GM19351 (cell line): Measurements from ENCODE around the gene UPK3B.
"Not testable (repeated sequence)": the region's sequence is repeated elsewhere in the genome, so short reads cannot be mapped to it uniquely, and the experiment has no call there.

Experiments
- ATAC-seq: cut with Tn5 transposase; IDR thresholded peaks from one replicate; pipeline ENCODE4 v1.9.1; 2021; ENCODE audit warnings: mild to moderate bottlenecking, moderate library complexity; ENCODE audit not compliant: unreplicated experiment

UPK3B gene

GRCh38 chr7:76509931-76510877 lies at the start of gene UPK3B:
TSS of gene UPK3B (plus strand) at chr7:76510552. CDS start at chr7:76510653, 101 bp downstream.
- ATAC-seq, result no peak

GRCh38 chr7:76460767-76461166 lies 49.6 kb upstream of the UPK3B start:
- not testable (repeated sequence) for ATAC-seq

- peak; percentile 95 for ATAC-seq
Observed at GRCh38 chr7:76461464-76462101, 48.8 kb upstream of the UPK3B start, which contains the start of gene DTX2. TSS of gene DTX2 (plus strand) at chr7:76461709. CDS start at chr7:76480510, 18,801 bp downstream.

- ATAC-seq, result peak; percentile 27
Observed at GRCh38 chr7:76462271-76462882, 48.0 kb upstream of the UPK3B start.

DNA sequence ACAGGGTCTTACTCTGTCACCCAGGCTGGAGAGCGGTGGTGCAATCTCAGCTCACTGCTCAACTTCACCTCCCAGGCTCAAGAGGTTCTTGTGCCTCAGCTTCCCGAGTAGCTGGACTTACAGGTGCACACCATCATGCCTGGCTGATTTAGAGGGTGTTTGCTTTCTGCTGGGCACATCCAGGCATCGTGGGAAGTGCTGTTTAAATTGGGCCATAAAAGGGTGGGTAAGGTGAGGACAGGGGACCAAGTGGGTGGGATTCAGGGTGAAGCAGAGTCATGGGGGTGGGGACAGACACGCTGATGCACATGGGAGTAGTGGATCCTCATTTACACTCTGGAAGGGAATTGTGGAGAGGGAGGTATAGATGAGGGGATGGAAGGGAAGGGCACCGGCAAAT lies 45.4 kb upstream of the UPK3B start:
- not testable (repeated sequence) for ATAC-seq

DNA sequence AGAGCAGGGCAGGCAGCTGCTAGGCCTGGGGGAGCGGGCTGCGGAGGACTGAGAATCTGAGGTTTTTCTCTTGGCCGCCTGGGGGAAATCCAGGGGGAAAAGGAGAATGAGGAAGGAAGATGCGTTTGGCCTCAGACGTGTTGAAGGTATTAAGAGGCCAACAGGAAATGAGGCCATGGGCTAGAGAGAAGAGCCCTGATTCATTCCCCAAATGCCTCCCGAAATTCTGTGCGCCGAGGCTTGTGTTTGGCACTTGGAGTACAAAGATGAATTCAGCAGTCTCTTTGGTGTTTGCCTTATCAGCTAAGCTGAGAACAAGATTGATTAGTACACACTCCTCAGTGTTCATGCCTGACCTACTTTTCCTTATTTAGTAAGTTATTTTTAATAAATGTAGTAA lies 44.4 kb upstream of the UPK3B start:
- ATAC-seq, result not testable (repeated sequence)

DNA sequence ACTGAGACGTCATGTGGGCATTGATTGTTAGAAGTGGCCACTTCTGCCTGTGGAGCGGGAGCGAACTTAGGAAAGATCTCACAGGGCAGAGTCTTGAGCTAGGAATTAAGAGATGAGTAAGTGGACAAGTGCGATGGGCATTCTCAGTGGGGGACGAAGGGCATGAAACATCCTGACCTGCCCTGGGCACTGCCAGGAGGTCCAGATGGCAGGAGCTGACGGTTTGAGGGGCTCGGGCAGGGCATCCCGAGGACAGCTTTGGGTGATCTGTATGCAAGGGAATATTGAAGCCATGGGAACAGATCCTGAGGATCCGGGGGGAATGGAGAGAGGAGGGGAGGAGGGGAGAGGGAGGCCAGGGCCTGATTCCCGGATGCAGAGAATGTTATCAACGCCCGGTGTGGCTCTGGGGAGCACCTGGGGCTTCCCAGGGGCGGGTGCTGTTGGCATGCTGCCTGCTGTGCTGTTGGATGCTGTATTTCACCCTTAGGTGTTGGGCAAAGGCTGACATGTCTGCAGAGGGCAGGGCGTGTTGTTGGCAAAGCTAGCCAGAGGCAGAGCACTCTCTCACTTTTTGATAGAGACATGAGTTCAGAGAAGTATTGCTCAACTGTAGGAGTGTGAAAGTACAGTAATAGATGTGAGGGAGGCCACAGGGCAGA lies 42.5 kb upstream of the UPK3B start:
- ATAC-seq, result not testable (repeated sequence)

DNA sequence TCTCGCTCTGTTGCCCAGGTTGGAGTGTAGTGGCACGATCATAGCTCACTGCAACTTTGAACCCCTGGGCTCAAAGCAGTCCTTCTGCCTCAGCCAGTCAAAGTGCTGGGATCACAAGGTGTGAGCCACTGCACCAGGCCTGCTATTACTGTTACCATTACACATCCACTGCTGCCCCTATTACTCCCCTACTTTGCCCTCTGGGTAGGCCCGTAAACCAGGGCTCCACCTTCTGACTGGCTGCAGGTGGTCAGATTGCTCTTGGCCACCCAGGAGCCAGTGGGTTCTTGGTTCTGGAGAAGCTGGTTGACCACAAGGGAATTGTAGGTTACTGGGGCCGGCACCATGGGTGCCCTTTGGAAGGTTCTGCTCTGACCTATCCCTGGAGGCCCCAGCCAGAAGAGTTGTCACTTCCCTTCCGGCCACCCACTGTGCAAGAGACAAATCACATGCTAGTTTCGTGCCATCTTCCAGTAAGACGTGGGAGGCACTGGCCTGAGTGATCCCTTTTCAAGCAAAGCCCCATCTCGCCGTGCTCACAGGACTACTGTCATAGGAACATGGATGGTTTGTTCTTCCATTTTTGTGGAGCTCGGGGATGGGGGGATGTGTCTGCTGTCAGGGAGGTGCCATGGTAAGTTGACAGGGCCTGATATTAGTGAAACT lies 38.7 kb upstream of the UPK3B start:
- not testable (repeated sequence) for ATAC-seq

DNA sequence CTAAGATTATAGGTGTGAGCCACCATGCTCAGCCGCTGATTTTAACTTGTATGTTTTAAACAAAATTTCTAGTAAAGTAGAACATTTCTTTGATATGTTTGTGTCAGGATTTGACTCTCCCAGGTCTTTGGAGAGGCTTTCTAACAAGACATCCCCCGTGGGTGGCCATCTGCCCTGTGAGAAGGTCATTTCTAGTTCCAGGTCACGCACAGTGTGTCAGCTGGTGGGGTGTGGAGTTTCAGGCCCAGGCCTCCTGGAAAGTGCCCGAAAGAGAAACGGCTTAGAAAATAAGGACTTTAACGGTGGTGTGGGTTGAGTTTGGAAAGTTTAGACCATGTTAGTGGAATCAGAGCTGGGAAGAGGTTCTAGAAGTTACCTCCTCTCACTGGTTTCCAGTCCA lies 37.3 kb upstream of the UPK3B start:
- not testable (repeated sequence) for ATAC-seq

- ATAC-seq, result not testable (repeated sequence)
Observed at GRCh38 chr7:76476280-76476679, 34.1 kb upstream of the UPK3B start.

DNA sequence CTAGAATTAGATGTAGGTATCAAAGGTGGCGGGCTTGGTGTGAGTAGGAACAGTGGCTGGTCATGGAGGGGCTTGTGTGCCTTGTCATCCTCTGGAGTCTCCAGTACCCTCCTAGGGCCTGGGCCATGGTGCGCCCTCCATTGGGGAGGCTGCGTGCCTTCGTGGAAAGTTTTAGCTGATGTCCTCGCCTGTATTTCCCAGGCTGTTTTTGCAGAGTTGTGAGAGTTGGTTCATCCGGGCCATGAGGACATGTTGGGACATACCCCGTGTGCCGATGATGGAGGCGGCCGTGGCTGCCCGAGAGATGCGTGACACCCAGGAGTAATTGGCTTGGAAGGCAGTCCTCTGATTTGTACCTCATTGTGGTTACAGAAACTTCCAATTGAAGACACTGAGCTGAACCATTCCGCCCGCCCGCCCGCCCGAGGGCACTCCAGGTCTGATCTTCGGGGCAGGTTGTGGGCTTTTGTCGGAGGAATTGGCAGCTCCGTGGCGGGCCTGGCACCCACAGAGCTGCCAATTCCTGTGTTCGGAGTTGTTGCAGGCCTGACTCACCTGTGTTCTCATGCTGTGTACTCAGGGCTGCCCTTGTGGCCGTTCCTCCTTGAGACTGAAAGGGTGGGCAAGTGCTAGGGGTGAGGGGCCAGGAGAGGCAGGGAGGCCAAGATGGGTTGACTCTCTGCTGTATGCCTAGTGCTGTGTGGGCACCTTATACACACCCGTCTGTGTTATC lies 33.4 kb upstream of the UPK3B start:
- not testable (repeated sequence) for ATAC-seq

DNA sequence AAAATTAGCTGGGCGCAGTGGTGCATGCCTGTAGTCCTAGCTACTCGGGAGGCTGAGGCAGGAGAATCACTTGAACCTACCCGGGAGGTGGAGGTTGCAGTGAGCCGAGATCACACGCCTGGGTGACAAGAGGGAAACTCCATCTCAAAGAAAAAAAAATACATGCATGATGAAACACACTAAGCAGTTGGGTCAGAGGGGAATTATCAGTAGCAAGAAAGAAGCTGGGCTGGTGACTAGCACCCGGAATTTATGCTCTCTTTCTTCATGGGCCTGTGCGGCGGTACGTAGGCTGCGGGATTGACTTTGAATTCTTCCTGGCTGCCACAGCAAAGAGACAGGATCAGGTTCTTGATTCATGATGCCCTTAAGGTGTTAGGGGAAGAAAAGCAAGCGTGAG lies 30.7 kb upstream of the UPK3B start:
- ATAC-seq, result not testable (repeated sequence)

- ATAC-seq, result not testable (repeated sequence)
Observed at GRCh38 chr7:76480403-76481253, 29.7 kb upstream of the UPK3B start.

DNA sequence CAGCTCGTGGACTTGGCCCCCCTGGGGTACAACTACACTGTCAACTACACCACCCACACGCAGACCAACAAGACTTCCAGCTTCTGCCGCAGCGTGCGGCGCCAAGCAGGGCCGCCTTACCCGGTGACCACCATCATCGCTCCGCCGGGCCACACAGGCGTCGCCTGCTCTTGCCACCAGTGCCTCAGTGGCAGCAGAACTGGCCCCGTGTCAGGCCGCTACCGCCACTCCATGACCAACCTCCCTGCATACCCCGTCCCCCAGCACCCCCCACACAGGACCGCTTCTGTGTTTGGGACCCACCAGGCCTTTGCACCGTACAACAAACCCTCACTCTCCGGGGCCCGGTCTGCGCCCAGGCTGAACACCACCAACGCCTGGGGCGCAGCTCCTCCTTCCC lies 27.7 kb upstream of the UPK3B start:
- not testable (repeated sequence) for ATAC-seq

DNA sequence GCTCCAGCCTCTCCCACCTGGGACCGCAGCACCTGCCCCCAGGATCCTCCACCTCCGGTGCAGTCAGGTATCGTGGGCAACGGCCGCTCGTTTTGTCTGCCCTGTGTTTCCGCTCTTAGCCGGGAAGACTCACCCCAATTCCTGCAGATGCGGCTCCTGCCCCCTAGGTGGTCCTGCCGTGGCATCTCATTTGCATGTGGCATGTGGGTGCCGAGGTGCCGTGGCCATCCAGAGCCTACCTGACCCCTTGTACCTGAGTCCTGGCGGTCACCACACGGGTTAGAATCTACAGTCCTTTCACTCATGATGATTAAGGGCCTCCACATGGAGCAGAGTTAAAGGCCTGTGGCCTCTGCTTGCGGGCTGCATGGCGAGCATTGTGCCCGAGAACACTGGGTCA lies 27.3 kb upstream of the UPK3B start:
- not testable (repeated sequence) for ATAC-seq

GRCh38 chr7:76484456-76484855 lies 25.9 kb upstream of the UPK3B start:
- not testable (repeated sequence) for ATAC-seq

GRCh38 chr7:76485822-76486610 lies 24.3 kb upstream of the UPK3B start:
- ATAC-seq, result peak; percentile 17

GRCh38 chr7:76486618-76487017 lies 23.7 kb upstream of the UPK3B start:
- peak; percentile 99 for ATAC-seq
